GM21529 (cell line): Measurements from ENCODE around the gene TNFRSF4.

Experiments used
- ATAC-seq: cut with Tn5 transposase; IDR thresholded peaks from one replicate; pipeline ENCODE4 v1.9.1; 2021; ENCODE audit not compliant: unreplicated experiment

Gene TNFRSF4

DNA sequence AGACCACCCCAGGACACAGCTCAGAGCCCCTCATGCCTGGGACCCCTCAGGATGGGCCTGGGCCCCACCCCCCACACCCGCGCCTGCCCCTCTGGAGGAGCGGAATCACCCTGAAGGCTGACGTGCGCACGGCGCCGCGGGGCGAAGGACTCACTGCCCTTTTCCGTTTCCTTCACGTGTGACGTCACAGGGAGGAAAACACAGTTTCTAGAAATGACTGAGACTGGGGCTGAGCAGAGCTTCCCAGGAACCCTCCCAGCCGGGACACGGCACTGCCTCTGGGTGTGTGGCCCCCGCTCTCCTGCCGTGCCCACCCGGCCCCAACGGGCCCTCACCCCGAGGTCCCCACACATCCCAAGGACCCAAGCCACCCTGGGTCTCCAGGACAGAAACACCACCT lies 5.4 kb upstream of the TNFRSF4 start:
- ATAC-seq = no peak

DNA sequence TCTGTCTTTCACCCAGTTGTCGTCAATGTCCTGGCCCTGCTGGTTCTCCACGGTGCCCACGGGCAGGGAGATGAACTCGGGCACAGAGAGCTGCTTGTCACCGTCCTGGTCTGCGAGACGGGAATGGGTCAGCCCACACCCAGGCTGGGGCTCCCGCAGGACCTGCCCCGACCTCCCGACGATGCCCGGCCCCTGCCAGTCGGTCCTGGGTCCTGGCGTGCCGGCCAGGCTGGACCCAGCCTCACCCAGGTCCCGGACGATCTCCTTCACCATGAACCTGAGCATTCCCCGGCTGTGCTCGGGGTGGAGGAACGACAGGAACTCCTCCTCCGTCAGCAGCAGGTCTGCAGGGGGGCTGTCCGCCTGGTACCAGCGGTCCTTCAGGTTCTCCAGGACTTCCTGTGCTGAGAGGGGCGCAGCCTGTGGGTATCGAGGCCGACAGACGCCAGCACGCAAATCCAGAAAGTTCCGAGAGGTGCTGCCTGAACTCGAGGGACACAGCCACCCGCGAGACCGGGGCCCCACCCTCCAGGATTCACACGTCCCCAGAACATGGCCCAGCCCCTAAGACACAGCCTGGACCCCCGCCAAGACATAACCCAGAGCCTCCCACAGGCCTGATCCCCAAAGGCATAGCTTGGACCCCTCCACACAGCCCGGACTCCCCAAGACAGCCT lies 4.7 kb upstream of the TNFRSF4 start:
- no peak for ATAC-seq

DNA sequence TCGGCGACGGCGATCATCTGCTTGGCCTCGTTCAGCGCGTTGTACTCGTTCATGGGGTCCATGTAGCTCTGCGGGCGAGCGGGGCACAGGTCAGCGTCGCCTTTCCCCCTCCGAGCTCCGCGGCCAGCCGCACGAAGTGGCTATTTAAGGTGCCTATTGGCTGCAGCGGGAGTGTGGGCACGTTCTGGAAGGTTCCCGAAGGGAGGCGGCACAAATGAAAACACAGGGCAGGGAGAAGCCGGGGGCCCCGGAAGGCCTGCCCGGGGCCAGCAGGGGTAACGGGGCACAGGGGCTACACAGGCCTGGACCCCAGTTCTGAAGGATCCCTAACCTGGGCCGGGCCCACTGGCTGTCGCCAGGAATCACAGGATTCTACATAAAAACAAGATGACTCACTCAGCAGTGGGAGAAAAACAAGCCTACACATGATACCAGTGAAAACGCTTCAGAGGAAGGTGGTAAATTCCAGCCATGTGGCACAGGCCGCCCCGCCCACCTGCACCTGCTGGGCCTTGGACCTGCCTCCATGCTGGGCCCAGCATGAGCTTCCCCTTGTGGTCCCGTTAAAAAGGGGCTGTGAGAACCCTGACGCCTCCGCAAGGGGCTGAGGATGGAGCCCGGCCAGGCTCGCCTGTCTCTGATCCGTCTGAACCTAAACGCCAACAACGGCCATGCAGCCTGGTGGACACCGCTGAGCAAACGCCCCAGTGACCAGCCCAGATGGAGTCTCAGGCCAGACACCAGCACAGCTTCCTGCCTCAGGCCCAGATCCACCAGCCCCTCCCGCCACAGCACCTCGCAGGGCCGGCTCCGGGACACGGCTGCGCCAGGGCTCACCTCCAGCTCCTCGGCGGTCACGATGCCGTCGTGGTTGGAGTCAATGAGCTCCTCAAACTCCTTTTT lies 3.9 kb upstream of the TNFRSF4 start:
- ATAC-seq = no peak

DNA sequence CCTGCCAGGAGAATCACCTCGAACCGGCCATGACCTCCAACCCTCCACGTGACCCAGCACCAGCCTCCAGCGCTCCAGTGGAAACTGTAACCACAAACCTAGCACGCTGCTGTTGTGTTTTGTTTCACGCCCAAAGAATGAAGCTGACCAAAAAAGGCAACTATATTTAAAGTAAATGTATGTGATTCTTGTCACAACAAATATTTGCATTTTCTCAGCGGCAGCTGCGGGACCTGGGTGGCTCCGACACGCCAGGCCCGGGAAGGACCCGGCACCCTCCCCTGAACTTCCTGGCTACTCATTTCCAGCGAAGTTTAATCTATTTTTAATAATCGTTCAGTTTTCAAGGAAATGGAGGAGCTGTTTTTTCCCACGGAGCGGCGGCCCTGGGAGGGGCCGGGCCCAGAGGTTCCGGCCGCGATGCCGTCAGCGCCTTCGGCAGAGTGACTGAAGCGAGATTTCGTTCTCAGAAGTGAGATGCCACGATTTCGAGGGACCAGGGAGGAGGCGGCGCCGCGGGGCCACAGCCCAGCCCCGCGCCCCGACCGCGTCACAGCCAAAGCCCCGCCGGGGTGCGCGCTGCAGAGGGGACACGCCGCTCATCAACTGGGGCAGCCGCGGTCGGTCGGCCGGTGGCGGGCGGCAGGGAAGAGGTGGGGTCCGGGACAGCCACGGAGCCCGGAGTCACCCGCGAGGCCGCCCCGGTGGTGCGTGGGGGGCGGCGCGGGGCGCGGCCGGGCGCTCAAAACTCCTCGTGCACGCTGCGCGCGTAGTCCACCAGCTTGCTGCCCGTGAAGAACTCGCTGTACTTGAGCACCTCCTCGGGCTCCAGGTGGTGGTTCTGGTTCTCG lies 3.0 kb upstream of the TNFRSF4 start:
- ATAC-seq = no peak

DNA sequence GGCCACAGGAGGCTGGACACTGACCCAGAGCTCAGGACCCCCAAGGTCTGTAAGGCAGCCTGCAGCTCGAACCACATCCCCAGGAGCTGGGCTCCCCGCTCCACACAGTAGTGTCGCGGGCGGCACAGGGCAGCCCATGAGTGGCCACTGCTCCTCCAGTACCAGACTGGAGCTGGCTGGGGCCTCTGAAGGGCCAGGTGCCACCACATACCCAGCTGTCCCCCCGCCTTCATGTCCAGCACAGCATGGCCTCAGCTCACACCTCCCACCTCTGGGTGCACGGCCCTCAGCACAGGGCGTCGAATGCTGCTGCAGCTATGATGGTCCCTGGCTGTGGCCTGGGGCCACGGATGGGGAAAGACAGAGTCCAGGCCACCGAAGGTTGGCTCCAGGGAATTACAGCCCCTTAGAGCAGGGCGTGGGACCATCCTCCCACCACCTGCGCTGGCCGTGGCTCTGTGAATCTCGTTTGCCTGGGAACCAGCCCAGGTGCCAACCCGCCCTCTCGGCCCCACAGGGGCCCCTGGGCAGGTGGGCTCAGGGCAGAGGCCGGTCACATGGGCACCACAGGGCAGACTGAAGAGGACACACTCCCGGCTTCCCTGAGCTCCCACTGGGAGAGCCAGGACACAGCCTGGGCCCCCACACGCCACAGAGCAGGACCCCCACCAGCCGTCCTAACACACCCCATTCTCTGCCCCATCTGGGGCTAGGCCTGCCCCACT lies 2.1 kb upstream of the TNFRSF4 start:
- ATAC-seq = no peak

DNA sequence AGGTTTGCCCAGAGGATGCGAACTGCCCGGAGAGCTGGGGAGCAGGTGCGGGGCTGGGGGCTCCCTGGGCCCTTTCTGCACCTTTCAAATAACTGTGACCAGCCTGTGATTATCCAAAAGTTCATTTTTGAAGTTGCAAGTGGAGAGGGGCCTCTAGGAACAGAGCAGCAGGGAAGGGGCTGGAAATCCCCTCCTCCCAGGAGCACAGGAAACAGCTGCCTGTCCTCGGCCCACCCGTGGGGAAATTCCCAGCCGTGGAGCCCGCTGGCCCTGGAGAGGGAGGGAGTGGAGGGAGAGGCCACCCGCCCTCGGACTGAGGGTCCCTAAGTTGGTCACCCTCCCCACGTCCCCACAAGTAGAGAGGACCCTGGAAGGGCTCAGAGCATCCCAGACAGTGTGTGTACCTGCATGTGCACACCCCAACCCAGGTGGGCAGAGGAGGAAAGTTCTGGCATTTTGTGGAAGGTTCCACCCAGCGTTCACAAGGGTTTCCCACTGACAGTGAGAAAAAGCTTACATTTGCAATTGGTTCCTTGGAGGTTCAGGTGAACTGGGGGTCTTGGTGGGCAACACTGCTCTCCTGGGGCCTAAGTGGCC lies 1.2 kb upstream of the TNFRSF4 start:
- ATAC-seq = no peak

DNA sequence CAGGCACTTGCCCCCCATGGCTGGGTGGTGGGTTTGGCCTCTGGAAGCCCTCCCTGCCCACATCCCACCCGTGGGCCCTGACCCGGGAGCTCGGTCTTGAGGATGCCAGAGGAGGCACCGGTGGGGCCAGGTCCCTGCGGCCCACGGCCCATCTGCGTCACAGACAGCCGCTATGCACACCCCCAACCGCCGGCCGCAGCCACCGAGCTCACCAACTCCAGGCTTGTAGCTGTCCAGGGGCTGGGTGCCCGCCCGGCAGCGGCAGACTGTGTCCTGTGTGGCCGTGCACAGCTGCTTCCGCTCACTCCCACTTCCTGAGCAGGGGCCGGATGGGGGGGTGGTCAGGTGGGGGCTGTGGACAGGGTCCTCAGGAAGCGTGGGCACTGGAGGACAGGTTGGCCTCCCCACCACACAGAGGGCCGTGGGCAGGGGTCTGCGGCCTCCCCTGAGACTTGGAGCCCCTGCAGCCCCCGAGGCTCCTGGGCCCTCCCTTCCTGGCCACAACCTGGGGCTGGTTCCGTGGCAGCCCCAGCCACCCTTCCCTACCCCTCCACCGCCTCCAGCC lies 1.1 kb downstream of the TNFRSF4 start:
- ATAC-seq = no peak

DNA sequence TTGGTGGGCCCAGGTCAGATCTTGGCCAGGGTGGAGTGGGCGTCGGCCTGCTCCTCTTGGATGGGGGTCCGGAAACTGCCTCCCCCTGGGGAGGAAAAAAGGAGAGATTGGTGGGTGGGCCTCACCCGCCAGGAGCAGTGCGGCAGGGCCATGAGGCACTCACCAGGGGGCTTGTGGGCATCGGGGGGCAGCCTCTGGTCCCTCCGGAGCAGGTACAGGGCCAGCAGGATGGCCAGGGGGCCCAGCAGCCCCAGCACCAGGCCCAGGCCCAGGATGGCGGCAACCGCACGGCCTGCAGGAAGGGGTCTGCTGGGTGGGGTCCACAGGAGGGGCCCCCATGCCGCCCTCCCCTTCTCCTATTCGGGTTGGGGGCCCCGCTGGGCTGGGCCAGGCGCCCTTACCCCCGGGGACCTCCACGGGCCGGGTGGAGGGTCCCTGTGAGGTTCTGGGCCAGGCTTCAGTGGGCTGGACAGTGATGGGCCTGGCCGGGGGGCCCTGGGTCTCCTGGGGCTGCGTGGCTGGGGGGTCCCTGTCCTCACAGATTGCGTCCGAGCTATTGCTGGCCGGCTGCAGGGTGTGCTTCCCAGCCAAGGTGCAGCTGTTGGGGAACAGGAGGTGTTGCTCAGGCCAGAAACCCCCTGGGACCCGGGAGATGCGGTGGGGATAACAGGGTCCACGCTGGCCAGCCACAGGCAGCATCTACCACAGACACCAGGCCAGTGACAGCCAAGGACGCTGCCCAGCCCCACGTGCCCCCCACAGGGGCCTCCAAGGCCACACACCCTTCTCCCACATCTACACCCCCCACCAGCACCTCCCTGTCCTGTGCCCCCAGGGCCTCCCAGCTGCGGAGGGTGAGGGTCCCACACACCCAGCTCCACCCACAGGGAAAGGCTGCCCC lies 2.2 kb downstream of the TNFRSF4 start:
- ATAC-seq = no peak

DNA sequence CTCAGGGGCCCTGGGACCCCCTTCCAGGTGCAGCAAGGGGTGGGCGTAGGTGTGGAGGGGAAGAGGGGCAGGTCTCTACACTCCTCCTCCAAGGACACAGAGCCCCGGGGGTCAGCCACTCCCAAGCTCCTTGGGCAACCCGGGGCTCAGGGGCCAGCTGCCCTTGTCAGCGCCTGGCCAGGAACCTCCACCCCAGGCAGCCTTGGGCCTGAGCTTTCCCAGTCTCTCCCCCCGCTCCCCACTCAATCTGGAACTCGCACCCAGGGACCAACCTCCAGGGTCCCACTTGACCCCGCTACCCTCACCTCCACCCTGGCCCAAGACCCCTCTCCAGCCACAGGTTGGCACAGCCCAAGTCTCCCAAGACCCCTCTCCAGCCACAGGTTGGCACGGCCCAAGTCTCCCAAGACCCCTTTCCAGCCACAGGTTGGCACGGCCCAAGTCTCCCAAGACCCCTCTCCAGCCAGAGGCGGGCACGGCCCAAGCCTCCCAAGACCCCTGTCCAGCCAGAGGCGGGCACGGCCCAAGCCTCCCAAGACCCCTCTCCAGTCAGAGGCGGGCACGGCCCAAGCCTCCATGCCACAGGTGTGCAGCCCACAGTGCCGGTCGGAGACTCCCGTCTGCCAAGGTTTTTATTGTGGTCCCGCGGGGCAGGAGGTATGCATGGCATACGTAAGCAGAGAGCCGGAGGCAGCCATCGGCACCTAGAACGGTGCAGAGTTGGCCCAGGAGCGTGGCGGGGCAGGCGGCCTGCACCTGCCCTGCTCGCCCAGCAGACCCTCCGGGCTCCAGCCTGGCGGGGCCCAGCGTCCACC lies 3.0 kb downstream of the TNFRSF4 start:
- no peak for ATAC-seq

DNA sequence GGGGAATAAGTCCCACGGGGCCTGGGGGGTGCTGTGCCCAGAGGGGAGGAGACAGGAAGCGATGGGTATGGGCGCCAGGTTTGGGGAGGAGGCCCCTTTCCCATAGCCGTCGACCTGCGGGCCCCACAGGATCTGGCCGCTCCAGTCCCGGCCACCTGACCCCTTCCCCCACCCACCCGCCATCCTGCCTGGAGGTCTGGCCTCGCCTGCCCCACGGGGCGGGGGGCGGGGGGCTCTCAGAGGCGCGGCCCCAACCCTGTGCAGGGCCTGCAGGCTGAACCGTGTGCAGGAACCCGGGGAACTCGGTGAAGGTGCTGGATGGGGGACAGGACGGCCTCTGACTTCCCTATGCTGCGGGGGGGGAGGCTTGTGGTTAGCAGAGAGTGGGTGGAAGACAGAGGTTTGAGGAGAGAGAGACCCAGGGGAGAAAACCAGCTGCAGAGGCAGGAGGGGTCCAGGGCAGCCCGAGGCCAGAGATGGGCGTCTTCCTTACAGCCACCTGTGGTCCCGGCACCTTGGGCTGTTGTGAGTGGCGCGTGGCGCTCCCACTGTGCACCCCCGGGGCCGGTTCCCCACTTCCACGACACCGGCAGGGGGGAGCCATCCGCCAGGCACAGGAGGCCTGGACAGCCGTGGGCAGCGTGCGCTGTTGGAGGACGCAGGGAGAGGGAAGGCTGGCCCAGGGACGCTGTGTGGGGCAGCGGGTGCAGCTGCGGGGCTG lies 5.1 kb downstream of the TNFRSF4 start:
- no peak for ATAC-seq

DNA sequence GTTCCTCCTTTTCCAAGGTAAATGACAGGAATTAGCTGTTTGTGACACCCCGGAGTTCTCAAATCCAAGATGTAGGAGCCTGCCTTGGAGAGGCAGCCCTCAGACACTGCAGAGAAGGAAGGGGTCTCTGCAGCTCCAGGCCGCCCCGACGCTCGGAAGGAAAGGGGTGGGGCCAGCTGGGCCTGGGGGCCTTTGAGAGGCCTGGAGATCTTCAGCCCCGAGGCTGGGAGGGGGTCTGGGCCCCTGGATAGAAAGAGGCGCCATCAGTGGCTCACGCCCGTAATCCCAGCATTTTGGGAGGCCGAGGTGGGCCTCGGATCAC lies 6.4 kb downstream of the TNFRSF4 start:
- ATAC-seq = no peak

DNA sequence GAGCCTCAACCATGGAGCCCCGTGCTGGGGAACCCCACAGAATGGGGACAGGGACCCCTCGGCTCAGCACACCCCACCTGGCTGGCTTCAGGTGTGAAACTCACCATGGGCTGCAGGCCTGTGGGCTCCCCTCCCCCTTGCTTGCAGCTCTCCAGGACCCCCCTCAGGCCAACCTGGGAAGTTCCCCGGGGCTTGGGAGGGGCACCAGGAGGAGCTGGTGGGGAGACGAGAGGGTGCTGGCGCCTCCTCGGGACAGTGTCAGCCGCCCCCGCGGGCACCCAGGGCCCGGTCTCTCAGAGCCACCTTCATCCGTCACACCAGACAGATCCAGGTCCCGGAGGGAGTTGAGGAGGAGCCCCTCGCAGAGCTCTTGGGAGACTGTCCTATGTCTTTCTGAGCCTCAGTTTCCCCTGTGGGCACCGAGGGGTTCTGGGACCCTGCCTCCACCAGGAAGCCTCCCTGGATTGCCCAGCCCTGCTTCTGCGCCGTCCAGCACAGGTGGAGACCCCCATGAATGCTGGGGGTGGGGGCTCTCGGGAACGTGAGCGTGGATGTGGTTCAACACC lies 6.9 kb downstream of the TNFRSF4 start:
- ATAC-seq = no peak

DNA sequence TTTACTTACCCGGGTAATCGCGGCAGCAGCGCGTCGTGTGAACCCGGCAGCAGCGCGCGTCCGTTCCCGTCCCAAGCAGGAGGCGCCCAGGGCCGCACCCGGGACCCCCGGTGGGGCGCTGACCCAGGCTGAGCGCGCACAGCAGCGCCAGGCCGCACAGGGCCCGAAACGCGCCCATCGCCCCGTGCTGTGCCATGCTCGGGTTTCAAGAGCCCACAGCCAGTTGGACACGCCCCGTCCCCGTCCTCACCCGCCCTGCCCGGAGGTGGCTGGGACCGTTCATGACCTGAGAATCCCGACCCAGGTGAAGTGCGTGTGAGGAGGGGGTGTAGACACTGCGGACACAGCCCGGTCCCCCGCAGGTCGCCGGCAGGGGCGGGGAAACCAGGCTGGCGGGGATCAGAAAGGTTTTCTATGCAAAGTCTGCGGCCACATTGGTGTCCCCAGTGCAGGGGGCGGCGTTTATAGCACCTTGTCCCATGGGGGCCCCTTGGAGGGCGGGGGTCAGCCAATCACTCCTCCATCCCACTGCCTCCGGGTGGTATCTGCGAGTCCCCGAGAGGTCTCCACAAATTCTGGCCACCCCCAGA lies 7.5 kb downstream of the TNFRSF4 start, which contains the start of gene TNFRSF18:
TNFRSF18 (minus strand) TSS at position 217 of the 590 bp plus-strand sequence; CDS start at position 196, 21 bp downstream.
- ATAC-seq = no peak

DNA sequence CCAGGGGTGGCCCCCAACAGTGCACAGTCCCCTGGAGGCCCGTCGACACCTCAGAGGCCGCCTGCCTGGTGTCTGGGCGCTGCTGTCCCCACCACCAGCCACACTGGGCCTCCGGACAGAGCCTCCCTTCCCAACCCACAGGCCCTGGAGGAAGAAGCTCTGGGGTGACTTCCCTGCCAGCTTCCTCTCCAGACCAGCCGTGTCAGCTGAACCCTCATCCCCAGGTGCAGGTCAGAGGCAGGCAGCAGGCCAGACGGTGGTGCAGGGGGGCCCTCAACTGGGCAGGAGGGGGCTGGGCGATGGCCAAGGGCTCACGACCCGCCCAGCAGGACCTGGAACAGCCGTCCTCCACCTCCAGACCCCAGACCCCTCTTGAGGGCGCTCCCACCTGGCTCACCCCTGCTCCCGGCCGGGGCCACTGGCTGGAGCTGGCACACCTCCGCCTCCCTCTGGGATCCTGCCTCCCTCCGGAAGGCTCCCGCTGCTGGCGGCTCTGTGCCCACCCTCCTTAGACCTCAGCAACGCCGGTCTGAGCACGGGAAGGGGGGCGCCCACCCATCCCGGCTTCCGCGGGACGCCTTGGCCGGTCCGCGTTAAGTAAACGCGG lies 8.1 kb downstream of the TNFRSF4 start:
- ATAC-seq = no peak

DNA sequence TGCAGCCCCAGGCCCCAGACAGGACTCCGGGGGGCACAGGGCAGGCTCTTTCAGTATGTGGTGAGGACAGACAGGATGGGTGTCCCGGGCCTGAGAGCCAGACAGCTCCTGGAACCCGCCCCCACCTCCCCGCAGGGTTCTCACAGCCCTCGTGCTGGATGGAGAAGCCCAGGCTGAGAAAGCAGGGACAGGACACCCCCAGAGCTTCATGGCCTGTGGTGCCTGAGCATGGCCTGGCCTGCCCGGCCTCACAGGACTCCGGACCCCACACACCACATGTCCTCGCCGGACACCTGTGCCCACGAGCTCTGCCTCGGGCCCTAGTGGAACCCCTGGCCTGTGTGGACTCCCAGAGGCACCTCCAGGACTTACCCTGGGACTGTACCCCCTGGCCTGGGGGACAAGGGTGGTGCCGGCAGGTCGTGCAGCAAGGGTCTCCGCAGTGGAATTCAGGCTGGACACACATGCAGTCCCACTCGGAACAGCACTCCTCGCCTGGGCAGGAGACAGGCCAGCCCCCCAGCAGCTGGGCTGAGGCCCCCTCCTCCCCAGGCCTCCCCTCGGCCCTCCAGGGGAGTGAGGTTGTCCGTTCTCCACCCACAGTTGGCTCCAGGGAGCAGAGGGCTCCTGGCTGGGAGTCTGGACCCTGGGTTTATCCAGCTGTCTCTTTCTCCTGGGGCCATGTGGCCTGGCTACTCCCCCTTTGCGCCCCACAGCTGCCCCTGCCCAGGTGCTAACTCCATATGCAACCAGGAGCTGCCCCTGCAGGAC lies 8.8 kb downstream of the TNFRSF4 start:
- ATAC-seq = no peak

DNA sequence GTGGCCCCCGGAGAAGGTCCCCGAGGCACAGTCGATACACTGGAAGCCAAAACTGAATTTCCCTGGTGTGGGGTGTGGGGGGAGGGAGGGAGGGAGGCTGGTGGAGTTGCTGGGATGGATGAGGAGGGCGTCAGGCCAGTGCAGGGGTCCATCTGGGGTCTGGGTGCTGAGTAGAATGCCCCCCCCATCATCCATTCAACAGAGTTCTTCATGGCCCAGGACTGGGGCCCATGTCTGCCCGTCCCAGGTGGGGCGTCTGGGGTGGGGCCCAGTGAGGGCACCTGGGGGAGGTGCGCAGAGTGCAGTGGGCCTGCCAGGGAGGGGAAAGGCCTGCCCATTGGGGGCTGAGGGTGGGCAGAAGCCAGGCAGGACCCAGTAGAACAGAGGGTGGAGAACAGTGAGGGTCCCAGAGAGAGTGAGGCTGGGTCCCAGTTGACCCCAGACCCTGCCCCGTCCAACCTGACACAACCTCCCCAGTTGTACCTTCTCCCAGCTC lies 9.5 kb downstream of the TNFRSF4 start:
- no peak for ATAC-seq
